OCI-M2 (cell line): Measurements from ENCODE around the gene PTTG1IP.

ENCODE experiments used
- DNase-seq: peaks from one replicate; lab custom pipeline; 2025; ENCODE audit not compliant: unreplicated experiment; lab: John Stamatoyannopoulos, UW

The PTTG1IP gene

DNA sequence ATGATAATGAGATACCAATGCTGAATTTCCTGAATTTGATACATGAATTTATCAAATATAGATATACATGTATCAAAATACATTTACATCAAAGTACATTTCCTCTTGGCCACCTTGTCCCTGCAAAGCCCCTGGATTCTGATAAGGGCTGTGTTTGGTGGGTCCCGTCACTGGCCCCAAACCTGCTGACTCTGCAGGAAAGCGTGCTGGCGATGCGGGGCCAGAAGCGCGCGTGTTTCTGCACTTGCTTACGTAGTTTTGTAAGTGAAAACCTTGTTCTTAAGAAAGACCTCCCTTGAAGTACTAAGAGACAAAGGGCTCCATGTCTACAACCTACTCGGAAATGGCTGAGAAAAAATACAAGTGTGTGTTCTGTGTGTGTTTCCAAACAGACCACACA, 36.2 kb upstream of the PTTG1IP start:
- no peak for DNase-seq

DNA sequence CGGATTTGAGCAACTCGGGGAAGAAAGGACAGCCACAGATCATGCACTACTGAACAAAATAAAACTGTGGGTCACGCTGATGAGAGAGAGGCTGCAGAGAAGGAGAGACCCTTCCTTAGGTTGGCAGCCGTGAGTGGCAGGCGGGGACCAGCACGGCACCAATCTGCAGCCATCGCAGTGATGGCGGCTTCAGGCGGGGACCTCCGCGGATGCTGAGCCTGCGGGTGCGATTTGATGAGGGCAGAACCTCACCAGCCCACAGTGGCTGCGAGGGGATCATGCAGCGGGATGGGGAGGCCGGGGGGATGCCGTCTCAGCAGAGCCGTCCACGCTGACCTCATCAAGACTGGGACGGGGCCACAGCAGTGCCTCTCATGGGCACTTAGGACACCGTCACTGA, 35.4 kb upstream of the PTTG1IP start:
- DNase-seq: no peak

DNA sequence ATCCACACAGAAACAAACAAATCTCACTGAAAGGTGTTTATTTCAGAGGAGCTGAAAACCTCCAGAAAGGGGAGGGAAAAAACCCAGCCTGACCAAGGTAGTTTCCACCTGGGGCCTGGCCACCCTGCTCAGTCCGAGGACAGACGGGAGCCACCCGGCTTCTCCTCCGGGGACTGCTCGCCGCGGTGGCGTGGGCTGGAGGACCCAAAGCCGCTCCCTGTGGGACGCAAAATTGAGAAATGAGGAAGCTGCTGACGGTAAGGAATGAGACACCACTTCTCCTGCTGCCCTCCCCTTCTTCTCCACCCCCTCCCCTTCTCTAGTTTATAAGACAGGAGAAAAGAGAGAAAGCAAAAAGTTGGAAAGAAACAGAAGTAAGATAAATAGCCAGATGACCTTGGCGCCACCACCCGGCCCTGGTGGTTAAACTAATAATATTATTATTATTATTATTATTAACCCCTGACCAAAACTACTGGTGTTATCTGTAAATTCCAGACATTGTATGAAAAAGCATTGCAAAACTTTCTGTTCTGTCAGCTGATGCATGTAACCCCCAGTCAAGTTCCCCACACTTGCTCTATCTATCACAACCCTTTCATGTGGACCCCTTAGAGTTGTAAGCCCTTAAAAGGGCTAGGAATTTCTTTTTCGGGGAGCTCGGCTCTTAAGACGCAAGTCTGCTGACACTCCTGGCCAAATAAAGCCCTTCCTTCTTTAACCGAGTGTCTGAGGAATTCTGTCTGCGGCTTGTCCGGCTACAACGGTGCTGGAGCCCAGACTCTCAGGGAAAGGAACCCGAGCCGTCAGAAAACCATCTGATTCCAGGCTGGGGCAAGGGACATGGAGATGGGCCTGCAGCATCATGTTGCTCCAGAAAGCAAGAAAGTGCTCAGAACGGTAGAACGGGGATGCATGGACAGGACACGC, 34.7 kb upstream of the PTTG1IP start:
- DNase-seq: peak; percentile 62

DNA sequence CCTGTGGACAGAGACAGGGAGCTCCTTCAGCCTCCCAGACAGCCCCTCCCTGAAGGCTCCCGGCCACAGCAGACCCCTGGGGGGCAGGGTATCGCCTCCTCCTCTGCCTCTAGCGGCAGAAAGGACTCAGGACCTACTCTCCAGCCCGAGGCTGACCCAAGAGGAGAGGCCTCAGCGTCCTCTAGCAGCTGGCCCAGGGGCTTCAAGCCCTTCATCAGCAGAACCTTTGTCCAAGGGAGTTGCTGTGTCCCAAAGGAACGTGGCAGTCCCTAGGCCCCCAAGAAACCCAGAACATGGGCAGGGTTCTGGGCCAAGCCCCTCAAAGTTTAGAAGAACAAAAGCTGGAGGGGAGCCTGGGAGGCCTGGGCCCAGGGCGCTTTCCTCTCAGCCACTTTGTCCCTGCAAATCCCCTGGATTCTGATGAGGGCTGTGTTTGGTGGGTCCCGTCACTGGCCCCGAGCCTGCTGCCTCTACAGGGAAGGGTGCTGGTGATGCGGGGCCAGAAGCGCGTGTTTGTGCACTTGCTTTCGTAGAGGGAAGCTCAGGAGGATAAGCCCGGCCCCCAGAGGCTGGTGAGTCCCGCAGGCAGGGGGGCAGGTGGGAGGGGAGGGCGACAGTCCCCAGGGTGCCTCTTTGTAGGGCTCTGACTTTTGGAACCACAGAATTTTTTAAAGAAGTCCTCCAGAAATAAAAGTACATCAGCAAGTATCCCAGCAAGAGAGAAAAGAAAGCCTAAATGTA, 33.9 kb upstream of the PTTG1IP start:
- DNase-seq: no peak

DNA sequence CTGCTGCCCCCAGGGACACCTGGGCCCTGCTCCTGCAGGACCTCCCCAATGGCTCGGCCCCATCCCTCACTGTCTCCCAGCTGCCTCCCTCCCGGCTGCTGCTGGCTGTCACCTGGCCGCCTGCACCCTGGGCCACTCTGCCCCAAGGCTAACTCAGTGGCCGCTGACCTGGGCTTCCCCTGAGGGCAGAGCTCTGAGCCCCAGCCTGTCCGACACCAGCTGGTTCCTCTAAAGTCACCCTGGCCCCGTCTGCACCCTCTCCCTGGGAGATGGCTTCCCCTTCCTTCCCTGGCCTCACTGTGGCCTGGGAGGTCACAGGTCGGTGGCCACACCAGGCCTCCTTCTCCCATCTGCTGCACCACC, 32.2 kb upstream of the PTTG1IP start:
- DNase-seq: no peak

DNA sequence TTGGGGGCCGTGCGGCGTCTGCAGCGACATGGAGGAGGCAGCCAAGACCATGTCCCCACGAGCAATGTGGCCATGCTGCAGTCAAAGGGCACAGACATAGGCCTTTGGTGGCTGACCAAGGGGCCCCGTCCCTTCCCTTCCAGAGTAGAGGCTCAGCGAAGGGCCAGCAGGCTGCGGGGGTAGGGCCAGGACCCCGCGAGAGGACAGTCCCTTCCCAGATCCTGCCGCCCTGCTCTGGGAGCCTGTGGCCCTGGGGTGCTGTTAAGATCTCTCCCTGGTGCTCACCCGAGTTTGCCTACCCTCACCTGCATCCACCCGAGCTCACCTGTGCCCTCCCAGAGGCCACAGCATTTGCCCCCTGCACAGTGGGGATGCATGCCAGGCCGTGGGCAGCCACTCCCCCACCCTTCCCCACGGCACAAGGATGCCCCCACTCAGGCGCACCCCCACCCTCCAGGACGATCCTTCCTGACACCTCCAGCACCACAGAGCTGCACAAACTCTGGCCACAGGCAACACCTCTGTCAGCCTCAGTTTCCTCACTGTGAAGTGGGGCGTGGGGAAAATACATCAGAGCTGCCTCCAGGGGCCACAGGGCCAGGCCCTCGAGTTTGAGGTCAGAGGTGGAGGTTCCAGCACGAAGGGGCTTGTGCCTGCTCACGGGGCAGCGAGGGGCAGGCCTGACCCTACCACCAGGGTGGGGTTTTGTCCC, 31.7 kb upstream of the PTTG1IP start:
- no peak for DNase-seq

DNA sequence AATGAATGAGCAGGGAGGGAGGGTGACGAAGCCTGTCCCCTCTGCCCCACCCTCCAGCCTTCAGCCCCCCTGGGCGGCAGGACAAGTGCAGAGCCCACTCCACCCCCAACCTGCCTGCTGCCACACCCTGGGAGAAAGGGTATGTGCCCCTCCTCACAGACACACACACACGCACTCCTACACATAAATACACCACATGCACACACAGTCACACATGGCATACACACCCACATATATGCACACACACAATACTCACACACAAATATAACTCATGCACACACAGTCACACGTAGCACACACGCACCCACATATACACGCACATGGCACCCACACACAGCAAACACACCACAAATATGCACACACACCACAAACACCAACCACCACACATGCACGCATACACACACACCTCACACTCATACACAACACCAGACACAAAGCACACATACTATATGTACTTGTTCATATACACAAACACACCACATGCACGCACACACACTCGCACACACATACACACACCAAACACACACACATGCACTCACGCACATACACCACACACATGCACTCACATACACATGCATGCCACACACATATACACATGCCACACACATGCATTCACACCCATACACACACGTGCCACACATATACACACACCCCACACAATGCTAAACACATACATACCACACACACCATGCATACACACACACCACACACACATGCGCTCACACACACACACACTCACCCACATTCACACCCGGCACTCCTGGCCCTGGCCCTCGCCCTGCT, 30.8 kb upstream of the PTTG1IP start:
- DNase-seq: no peak

DNA sequence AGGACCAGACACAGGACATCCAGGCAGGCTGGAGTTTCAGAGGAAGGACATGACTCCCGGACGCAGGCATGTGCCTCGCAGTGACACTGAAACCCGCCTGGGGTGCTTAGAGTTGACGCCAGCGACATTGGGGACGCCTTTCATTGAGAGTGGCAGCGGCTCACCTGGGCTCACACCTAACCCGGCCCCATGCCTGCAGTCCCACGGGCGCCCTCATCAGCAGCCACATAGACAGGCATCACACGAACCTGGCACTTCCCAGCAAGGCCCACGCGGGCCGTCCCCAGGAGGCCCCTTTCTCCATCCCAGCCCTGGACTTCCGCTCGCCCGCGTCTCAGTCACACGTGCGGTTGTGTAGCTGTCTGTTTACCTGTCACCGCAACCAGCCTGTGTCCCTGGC, 30.2 kb upstream of the PTTG1IP start:
- DNase-seq: no peak

DNA sequence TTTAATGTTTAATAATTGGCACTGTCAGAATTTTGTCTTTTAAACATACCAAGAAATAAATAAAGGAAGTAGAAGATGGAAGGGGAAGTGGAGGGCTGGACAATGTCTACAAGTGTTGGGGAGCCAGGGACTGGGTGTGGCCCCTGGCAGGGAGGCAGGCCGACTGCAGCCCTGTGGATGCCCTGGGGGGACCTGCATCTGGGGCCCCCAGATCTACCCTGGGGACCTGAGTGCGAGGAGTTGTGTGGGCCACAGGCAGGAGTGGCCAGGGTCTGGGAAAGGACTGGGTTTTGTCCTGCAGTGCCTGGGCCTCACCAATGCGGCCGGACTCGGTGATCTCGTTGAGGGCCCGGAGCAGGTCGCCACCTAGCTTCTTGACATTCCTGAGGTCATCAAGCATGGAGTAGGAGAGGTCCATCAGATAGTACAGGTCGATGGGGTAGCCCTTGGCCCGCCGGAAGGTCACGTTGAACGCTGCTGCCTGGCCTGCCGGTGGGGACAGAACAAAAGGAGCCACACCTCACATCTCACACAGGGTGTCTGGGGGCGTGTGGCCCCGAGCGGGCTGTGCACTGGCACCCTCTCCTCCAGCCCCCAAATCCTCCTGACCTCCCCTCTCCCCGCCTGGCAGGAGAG, 29.7 kb upstream of the PTTG1IP start:
- no peak for DNase-seq

DNA sequence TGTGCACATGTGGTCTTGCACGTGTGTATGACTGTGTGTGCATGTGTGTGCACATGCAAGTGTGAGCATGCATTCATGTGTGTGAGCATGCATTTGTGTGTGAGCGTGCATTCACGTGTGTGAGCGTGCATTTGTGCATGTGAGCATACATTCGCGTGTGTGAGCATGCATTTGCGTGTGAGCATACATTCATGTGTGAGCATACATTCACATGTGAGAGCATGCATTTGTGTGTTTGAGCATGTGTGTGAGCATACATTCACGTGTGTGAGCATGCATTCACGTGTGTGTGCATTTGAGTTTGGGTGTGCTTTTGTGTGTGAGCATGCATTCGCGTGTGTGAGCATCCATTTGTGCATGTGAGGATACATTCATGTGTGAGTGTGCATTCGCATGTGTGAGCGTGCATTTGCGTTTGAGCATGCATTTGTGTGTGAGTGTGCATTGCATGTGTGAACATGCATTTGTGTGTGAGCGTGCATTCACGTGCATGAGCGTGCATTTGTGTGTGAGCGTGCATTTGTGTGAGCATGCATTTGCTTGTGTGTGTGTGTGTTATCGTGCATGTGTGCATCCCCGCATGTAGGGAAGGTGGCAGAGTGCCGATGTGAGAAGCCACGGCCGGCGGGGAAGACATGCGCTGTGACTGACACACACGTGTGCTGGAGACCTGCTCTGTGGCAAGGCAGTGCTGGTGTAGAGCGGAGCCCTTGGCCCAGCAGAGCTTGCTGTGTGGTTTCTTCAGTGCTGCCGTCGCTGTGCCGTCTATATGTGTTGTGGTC, 29.0 kb upstream of the PTTG1IP start:
- DNase-seq: no peak

DNA sequence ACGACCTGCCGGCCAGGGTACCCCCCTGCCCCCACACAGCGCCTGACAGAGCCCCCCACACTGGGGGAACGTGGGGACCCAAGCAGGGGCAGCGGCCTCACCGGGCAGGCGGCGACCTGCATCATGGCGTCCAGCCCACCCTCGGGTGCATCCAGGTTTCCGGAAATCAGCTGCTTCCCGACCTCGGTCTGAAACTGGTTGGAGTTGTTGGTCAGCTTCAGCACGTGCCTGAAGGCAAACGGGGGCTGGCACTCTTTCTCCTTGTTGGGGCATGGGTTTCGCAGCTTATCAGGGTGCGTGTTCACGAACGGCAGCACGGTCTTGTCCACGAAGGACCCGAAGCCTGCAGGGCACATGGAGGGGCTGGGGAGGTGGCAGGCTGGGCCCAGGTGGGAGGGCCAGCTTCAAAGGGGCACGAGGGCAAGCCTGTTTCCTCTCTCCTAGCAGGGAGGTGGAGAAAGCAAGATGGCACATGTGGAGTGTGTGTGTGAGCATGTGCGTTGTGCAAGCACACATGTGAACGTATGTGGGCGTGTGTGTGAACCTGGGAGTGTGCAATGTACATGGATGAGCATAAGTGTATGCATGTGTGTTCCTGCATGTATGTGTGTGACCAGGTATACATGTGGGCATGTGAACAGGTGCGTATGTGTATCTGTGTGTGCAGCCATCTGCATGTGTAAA, 28.0 kb upstream of the PTTG1IP start:
- DNase-seq: no peak

DNA sequence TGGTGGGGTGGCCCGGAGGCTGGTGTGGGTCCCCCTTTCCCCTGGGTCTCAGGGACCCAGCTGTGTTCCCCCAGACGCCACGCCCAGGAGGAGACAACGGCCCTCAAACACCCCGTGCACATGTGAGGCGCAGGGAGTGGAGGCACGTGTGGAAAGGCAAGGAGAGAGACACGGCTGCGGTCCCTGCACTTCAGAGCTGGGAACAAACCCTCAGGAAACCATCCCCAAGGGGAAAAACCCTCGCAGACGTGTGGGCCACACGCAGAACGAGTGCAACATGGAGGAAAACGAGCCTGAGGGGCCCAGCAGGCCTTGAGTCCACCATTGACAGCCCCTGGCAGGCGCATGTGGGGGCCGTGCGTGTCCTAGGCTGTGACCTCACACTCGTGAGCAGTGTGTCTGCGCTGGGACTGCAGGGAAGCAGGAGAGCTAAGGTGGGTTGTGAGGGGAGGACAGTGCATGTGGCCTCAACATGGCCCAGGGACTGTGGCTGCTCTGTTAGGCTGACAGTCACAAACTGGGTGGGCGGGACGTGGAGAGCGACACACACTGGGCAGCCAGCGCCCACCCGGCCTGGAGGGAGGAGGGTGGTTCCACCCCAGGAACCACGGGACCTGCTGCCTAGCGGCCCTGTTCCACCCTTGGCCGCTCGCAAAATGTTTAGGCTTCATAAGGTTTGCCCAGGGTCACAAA, 27.2 kb upstream of the PTTG1IP start:
- no peak for DNase-seq

DNA sequence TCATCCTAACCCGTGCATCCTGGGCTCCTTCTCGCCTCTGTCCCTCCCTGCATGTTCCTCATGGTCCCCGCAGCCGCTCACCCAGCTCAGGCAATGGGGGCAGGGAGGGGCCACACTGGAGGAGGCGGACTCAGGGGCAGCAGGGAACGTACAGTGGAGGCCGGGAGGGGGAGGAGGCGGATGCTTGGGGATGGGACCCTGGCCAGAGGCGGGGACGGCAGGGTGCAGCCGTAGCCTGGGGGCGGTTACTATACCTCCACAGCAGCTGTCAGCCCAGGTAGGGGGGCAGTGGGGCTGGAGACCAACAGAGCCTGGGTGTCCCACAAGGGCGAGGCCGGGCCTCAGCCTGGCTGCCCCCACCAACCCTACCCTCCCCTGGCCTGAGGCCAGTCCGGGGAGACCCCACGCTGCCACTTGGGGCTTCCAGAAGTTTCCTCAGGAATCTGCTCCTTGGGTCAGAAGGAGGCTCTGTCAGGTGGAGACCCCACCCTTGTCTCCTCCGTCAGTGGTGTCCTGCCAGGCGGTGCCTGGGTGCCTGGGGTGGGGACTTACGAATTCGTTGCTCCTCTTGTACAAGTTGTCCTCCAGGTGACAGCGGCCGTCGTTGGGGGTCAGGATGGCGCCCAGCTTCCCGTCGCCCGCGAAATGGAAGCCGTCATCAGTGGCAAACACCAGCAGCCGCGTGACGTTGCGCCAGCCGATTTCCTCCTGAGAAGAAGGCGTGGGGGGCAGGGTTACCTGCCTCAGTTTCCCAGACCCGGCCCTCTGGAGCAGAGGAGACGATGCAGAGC, 26.5 kb upstream of the PTTG1IP start:
- DNase-seq: no peak

DNA sequence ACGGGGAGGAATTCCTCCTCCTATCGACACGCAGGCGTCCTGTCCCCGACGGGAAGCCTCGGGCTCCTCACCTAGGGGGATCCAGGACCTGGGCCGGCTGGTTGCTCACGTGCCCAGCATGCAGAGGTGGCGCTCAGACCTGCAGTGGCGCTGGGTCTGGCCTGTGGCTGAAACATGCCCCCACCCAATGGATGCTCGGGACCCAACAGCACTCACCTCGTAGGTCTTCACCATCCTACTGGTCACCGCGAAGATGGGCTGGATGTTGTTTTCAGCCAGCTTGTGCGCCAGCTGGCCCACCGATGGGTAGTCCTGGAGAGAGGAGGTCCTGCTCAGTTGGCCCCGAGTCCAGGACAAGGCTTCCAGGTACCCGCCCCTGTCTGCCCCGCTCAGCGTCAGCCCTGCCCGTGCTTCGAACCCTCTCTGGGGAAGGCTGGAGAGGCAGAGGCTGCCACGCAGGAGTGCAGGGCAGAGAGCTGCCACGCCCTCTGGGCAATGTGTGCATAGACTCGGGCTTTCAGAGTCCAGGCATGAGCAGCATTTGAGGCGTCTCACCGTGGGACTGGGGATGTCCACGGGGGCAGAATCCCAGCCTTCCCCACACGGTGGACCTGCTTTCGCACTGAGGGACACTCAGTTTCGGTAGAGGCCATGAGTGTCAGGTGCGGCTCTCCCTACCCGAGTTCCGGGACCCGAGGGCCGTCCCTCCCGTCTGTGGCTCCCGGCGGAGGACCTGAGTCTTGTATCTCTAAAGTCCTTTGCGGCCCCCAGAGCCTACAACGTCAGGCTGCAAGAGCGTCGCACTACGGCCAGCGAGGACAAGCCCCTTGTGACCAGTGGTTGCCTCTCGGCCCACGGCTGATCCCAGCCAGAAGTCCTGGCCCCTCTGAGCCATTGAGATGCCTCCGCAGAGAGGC, 25.6 kb upstream of the PTTG1IP start:
- DNase-seq: no peak

DNA sequence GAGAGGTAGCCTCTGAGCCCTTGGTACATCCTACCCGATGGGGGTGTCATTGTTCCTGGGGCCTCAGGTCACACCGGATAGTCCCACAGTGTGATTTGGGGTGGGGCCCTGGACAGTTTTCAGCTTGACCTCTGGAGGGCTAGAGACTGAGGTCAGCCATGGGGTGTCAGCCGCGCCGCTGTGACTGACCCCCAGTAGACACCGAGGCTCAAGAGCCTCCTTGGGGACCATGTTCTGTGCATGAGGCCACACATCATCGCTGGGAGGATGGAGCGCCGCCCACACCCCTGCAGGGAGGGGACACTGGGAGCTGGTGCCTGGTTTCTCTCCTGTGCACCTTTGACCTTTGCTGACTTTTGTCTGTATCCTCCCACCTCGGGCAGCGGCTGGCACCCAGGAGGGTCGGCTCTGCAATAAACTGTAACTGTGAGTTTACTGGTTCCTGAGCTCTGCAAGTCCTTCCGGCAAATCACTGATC, 24.6 kb upstream of the PTTG1IP start:
- no peak for DNase-seq

DNA sequence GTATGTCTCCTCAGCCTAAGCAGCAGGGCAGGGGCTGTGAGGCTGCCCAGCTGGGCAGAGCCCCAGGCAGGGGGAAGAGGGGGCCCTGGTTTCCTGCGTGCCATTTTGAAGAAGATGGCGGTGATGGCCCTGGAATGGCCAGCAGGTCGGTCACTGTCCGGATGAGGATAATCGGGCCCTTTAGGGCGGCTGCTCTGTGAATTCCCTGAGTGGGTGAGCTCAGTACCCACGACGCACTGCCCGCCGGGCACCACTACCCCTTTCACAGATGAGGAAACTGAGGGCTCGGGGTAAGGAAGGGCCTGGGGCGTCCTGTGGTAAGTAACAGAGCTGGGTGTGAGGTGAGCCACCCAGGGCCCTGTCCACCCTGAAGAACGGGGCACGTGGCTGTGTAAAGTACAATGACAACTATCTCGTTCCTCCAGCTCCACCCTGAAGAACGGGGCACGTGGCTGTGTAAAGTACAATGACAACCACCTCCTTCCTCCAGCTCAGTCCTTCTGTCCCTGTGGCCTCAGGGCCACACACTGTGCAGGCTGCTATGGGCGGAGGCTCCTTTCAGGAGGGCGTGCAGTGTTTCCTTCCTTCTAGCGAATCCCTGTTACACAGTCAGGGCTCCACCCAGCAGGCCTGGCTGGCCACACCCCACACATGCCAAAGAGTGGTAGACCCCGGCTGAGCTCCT, 24.0 kb upstream of the PTTG1IP start:
- DNase-seq: no peak
